HG03520 (cell line): ENCODE measurements around the gene SAP30BP.

ENCODE experiments used
- ATAC-seq: cut with Tn5 transposase; IDR thresholded peaks from one replicate; pipeline ENCODE4 v1.9.1; 2021; ENCODE audit warnings: mild to moderate bottlenecking, moderate library complexity; ENCODE audit not compliant: unreplicated experiment

The SAP30BP gene

DNA sequence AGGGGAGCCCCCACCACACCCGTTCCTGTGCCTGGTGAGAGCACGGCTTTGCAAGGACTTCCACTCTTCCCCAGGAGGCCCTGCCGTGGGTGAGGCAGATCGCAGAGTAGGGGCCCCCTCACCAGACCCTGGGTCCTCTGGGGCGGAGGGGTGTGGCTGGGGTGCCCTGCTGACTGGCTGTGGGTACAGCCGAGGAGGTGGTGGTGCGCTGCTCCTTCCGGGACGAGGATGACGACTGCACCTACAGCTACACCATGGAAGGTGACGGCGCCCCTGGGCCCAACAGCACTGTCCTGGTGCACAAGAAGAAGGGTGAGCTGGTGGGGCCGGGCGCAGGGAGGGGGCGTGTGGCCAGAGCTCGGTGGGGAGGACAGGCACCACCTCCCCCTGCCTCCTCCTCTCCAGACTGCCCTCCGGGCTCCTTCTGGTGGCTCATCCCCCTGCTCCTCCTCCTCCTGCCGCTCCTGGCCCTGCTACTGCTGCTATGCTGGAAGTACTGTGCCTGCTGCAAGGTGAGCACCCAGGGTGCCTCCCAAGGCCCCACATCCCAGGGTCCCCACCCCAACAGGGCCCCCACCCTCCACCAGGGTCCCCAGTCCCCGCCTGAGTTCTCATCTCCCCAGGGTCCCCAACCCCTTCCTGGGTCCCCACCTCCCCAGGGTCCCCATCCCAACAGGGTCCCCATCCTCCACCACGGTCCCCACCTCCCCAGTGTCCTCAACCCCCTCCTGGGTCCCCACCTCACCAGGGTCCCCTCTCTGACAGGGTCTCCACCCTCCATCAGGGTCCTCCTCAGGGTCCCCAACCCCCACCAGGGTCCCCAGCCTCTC lies 70.2 kb downstream of the SAP30BP start:
- no peak for ATAC-seq

- ATAC-seq = no peak
Measured at GRCh38 chr17:75738218-75738802, 71.2 kb downstream of the SAP30BP start.

- no peak for ATAC-seq
Measured at GRCh38 chr17:75739174-75739573, 72.0 kb downstream of the SAP30BP start.

- ATAC-seq = no peak
Measured at GRCh38 chr17:75739801-75740200, 72.7 kb downstream of the SAP30BP start.

GRCh38 chr17:75740215-75740614 lies 73.1 kb downstream of the SAP30BP start:
- ATAC-seq = no peak

- ATAC-seq = no peak
Measured at GRCh38 chr17:75740631-75741077, 73.5 kb downstream of the SAP30BP start.

DNA sequence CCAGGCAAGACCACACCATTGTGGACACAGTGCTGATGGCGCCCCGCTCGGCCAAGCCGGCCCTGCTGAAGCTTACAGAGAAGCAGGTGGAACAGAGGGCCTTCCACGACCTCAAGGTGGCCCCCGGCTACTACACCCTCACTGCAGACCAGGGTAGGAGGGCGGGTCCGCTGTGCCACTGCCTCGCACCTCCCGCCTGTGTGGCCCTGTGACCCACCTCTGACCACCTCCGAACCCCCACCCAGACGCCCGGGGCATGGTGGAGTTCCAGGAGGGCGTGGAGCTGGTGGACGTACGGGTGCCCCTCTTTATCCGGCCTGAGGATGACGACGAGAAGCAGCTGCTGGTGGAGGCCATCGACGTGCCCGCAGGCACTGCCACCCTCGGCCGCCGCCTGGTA lies 75.2 kb downstream of the SAP30BP start:
- ATAC-seq = no peak

DNA sequence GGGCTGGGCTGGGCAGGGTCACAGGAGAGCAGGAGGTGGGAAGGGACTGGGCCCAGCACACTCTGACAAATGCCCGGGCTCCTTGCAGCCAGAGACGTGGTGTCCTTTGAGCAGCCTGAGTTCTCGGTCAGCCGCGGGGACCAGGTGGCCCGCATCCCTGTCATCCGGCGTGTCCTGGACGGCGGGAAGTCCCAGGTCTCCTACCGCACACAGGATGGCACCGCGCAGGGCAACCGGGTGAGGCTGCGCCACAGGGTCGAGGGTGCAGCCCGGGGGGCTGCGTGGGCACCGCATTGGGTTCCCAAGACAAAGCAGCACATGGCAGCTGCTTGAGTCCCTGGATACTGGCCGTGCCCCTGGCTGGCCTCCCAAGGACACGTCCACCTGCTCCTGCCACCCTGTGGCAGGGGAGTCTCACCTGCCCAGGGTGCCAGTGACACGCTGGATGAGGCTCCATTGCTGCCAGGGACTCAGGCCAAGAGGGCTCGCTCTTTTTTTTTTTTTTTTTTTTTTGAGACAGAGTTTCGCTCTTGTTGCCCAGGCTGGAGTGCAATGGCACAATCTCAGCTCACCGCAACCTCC lies 76.6 kb downstream of the SAP30BP start:
- no peak for ATAC-seq

GRCh38 chr17:75748706-75749105 lies 81.6 kb downstream of the SAP30BP start:
- ATAC-seq = no peak

DNA sequence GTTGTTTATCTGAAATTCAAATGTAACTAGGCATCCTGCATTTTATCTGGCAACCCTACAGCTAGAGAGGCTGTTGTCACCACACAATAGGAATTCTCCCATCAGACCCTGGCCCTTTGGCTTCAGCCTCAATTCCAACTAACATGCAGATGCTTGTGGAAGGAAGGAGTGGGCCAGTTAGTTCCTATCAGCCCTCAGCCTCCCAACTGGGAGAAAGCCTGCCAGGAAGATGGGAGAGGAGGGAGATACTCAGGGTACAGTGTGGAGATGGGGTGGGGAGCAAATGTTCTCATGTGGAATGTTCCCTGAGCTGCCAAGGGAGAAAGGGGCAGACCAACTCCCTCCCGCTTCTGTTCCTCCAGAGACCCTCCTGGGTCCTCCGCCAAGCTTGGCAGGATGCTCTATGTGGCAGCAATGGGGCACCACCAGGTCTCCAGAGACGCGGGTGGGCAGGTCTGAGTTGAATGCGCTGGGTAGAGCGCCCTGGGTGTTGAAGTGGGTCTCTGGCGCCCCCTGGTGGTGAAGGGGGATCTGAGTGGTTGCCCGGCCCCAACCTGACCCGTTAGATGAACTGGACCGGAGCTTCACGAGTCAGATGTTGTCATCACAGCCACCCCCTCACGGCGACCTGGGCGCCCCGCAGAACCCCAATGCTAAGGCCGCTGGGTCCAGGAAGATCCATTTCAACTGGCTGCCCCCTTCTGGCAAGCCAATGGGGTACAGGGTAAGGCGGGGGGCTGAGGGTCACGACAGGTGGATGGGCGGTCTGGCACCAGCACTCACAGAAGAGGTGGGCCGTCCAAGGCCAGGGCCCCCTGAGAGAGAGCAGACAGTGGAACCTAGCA lies 82.6 kb downstream of the SAP30BP start:
- ATAC-seq = no peak

- no peak for ATAC-seq
Measured at GRCh38 chr17:75750661-75751423, 83.7 kb downstream of the SAP30BP start.

GRCh38 chr17:75751676-75752404 lies 84.7 kb downstream of the SAP30BP start:
- no peak for ATAC-seq

DNA sequence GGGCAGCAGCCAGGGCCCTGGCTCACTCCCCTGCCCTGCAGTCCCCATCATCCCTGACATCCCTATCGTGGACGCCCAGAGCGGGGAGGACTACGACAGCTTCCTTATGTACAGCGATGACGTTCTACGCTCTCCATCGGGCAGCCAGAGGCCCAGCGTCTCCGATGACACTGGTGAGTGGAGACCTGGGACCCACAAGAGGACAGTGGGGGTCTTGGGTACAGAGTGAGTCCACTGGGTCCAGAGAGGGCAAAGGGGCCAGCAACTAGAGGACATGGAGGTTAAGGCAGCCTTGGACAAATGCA lies 85.2 kb downstream of the SAP30BP start:
- no peak for ATAC-seq

DNA sequence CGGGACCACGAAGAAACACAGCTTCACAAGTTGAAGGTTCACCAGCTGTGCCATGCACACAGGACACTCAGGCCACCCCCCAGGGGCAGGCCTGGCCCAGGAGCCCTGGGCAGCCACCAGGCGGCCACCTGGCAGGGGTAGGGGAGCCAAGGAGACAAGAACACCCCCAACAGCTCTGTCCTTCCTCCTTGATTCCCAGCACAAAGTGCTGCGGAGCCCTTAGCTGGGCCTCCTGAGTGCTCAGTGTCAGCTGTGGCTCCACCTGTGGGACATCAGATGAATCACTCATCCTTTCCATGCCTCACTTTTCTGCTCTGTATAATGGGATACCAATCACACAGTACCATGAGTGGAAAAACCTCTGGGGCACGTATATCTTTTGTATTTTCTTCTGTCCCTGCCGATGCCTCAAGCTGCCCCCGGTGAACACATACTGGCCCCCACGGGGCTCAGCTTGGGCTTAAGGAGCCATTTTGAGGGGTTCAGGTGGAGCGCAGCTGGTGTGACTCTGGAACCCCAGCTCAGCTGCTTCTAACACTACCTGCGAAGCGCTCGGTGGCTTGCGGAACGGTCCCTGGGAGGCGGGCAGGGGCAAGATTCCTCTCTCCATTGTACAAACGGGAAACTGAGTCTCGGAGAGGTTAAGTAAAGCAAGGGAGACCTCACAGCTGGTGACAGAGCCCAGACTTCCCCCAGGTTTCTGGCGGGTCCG lies 85.8 kb downstream of the SAP30BP start:
- no peak for ATAC-seq

GRCh38 chr17:75753514-75754377 lies 86.6 kb downstream of the SAP30BP start:
- ATAC-seq = peak; percentile 50

GRCh38 chr17:75754378-75755204 lies 87.5 kb downstream of the SAP30BP start:
- no peak for ATAC-seq

DNA sequence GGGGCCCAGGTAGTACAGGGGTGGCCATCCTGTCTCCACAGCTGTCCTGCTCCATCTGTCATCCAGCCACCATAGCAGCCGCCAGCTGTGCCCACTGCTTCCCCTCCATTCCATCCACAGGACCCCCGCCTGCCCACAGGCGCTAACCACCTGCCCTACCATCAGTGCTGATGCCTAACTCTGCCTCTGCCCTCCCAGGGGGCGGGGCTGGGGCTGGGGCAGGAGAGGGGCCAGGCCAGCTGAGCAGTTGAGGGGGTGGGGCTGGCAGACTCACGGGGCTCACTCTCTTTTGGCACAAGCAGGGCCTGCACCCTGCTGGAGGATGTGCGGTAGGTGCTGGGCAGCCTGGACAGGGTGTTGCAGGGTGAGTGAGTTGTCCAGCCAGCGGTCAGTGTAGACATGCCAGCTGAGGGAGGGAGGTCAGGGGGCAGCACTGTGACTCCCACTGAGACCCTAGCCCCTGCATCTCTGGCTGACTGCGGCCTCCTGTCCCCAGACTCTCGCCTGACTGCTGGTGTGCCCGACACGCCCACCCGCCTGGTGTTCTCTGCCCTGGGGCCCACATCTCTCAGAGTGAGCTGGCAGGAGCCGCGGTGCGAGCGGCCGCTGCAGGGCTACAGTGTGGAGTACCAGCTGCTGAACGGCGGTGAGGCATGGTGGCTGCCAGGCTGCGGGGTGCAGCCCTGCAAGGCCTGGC lies 88.2 kb downstream of the SAP30BP start:
- no peak for ATAC-seq
